K562 (cell line): ENCODE measurements around the gene PROK2.

ENCODE experiments used
- CTCF ChIP-seq, 3 experiments: IDR thresholded peaks in 2 of 3; conservative IDR thresholded peaks in 1 of 3; 2 replicates each; pipeline ENCODE4 v1.5.1; 2011 to 2012; ENCODE audit warnings: low read length in 3 of 3, mild to moderate bottlenecking in 3 of 3, control low read depth in 2 of 3, improper control_type of control experiment in 1 of 3, inconsistent platforms in 1 of 3, low read depth in 1 of 3, mixed read lengths in 1 of 3, moderate library complexity in 1 of 3; ENCODE audit not compliant: insufficient read depth in 2 of 3
- EZH2 ChIP-seq: IDR thresholded peaks from 2 replicates; pipeline ENCODE4 v1.6.1; 2012; ENCODE audit warnings: low read depth, mild to moderate bottlenecking, inconsistent platforms, low read length, borderline replicate concordance
- TBP ChIP-seq: optimal IDR thresholded peaks from 2 replicates; pipeline ENCODE3; 2011; ENCODE audit warnings: low read depth, low read length, improper control_type of control experiment
- USF2 ChIP-seq: sonication (generic); formaldehyde crosslinking; IDR thresholded peaks from 2 replicates; pipeline ENCODE4 v1.5.0; 2020; ENCODE audit warnings: missing genetic modification reagents
- ZBTB1 ChIP-seq: sonication (generic); formaldehyde crosslinking; IDR thresholded peaks from 2 replicates; pipeline ENCODE4 v1.8.1; 2023; ENCODE audit warnings: missing genetic modification reagents, low read depth, mild to moderate bottlenecking, borderline replicate concordance
- TF ChIP-seq, protein P1 (sequence below): sonication (generic); formaldehyde crosslinking; IDR thresholded peaks from 2 replicates; pipeline ENCODE4 v1.8.0; 2023; ENCODE audit warnings: mild to moderate bottlenecking, missing genetic modification reagents

DNA sequence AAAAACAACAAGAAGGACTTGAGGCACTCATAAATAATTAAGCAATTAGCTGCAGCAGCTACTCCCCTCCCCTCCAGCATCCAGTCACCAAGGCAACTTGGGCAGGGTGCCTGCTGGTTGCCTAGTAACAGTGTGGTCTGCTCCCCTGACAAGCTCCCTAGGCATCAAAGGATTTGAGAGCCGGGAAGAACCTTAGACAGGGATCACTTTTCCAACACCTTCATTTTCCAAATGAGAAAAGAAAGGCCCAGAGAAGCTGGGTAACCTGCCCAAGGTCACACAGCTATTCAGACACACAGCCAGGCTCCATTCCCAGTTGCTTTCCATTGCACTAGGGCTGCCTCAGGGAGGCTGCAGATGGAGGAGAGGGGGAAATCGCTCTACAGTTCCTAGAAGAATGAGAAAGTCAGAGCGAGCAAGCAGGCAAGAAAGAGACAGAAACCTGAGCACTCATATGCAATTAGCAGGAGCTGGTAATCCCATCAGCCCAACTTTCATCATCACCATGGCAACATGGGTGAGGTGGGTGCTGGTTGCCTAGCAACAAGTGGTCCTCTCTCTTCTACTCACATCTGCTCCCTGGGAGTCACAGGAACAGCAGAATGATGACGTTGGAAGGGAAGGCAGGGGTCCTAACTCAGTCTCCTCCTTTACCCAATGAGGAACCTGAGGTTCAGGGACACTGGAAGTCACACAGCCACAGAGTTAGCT, 56.2 kb downstream of the PROK2 start:
- TF ChIP-seq CTCF (IDR thresholded peaks at IDR 0.05 in 2 of 3, conservative IDR thresholded peaks at IDR 0.05 in 1 of 3; ENCODE audit: insufficient read depth in 2 of 3, low read depth in 1 of 3, low read length in 3 of 3), result no peak
- TF ChIP-seq, protein P1, sequence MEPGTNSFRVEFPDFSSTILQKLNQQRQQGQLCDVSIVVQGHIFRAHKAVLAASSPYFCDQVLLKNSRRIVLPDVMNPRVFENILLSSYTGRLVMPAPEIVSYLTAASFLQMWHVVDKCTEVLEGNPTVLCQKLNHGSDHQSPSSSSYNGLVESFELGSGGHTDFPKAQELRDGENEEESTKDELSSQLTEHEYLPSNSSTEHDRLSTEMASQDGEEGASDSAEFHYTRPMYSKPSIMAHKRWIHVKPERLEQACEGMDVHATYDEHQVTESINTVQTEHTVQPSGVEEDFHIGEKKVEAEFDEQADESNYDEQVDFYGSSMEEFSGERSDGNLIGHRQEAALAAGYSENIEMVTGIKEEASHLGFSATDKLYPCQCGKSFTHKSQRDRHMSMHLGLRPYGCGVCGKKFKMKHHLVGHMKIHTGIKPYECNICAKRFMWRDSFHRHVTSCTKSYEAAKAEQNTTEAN, result no peak
- no peak for TF ChIP-seq ZBTB1
- no peak for TF ChIP-seq EZH2
- no peak for TF ChIP-seq TBP
- no peak for TF ChIP-seq USF2 (CRISPR knock-in tag)
